Neuronal stem cell (in vitro differentiated cells): ENCODE data around the gene MEGF9.

ENCODE experiments used
- DNase-seq: peaks from one replicate; pipeline ENCODE4 v3.0.0-alpha.2; 2013; ENCODE audit warnings: low spot score
- H2AFZ ChIP-seq: one replicate; pipeline ENCODE4 v1.6.1; 2013; ENCODE audit warnings: mild to moderate bottlenecking, low read length, inconsistent platforms
- H2AK5ac ChIP-seq: 2 replicates; pipeline ENCODE4 v1.6.1; 2013; ENCODE audit warnings: low read depth, mild to moderate bottlenecking, inconsistent platforms, low read length, moderate library complexity, mixed read lengths
- H2BK120ac ChIP-seq: 2 replicates; pipeline ENCODE4 v1.6.1; 2013; ENCODE audit warnings: low read depth, mild to moderate bottlenecking, inconsistent platforms, low read length, moderate library complexity, mixed read lengths
- H2BK12ac ChIP-seq: one replicate; pipeline ENCODE4 v1.6.1; 2013; ENCODE audit warnings: low read length, inconsistent platforms
- H2BK15ac ChIP-seq: 2 replicates; pipeline ENCODE4 v1.6.1; 2013; ENCODE audit warnings: mild to moderate bottlenecking, low read length, inconsistent platforms, mixed read lengths
- H2BK5ac ChIP-seq: one replicate; pipeline ENCODE4 v1.6.1; 2013; ENCODE audit warnings: inconsistent platforms, mild to moderate bottlenecking, low read length, moderate library complexity
- H3K14ac ChIP-seq: one replicate; pipeline ENCODE4 v1.6.1; 2013; ENCODE audit warnings: low read length, inconsistent platforms
- H3K18ac ChIP-seq: 2 replicates; pipeline ENCODE4 v1.6.1; 2013; ENCODE audit warnings: low read length, inconsistent platforms
- H3K23ac ChIP-seq: 2 replicates; pipeline ENCODE4 v1.6.1; 2013; ENCODE audit warnings: low read depth, mild to moderate bottlenecking, mixed read lengths, low read length, inconsistent platforms; ENCODE audit not compliant: poor library complexity
- H3K27ac ChIP-seq: replicated peaks from 3 replicates; pipeline ENCODE4 v1.5.1; 2013; ENCODE audit warnings: low read length, inconsistent platforms
- H3K27me3 ChIP-seq, 3 experiments: 2 replicates each; pipeline ENCODE4 v1.6.1; 2013; ENCODE audit warnings: low read length in 3 of 3, mild to moderate bottlenecking in 2 of 3, inconsistent platforms in 1 of 3, low read depth in 1 of 3, mixed read lengths in 1 of 3, moderate library complexity in 1 of 3; ENCODE audit not compliant: control insufficient read depth in 3 of 3, insufficient read depth in 3 of 3
- H3K36me3 ChIP-seq, 2 donors: replicated peaks in 1 of 2; 2 replicates each; pipeline ENCODE4 v1.6.1; 2013; ENCODE audit warnings: low read length in 2 of 2; ENCODE audit not compliant: control insufficient read depth in 2 of 2, insufficient read depth in 2 of 2
- H3K4ac ChIP-seq: 2 replicates; pipeline ENCODE4 v1.6.1; 2013; ENCODE audit warnings: inconsistent platforms, mild to moderate bottlenecking, low read length, moderate library complexity
- H3K4me1 ChIP-seq, 2 donors: 1 replicate in 1 of 2; 2 replicates in 1 of 2; pipeline ENCODE4 v1.6.1; 2013; ENCODE audit warnings: low read length in 2 of 2, low read depth in 1 of 2; ENCODE audit not compliant: control insufficient read depth in 2 of 2, insufficient read depth in 1 of 2
- H3K4me2 ChIP-seq: one replicate; pipeline ENCODE4 v1.6.1; 2013; ENCODE audit warnings: mild to moderate bottlenecking, low read length, inconsistent platforms; ENCODE audit not compliant: insufficient read depth, poor library complexity, severe bottlenecking
- H3K4me3 ChIP-seq, 2 donors: 2 replicates each; pipeline ENCODE4 v1.5.1; 2013; ENCODE audit warnings: low read length in 2 of 2, mild to moderate bottlenecking in 2 of 2, inconsistent platforms in 1 of 2, moderate library complexity in 1 of 2
- H3K79me1 ChIP-seq: one replicate; pipeline ENCODE4 v1.6.1; 2013; ENCODE audit warnings: low read depth, mild to moderate bottlenecking, inconsistent platforms, low read length, moderate library complexity
- H3K9ac ChIP-seq: one replicate; pipeline ENCODE4 v1.6.1; 2013; ENCODE audit warnings: mild to moderate bottlenecking, low read depth, low read length, inconsistent platforms; ENCODE audit not compliant: poor library complexity
- H3K9me3 ChIP-seq, 2 donors: replicated peaks in 1 of 2; 2 replicates each; pipeline versions ENCODE3 to v1.6.1; 2013; ENCODE audit warnings: low read length in 2 of 2, mild to moderate bottlenecking in 2 of 2, inconsistent platforms in 1 of 2, low read depth in 1 of 2, mixed read lengths in 1 of 2, moderate library complexity in 1 of 2; ENCODE audit not compliant: control insufficient read depth in 2 of 2, insufficient read depth in 1 of 2
- H4K8ac ChIP-seq: one replicate; pipeline ENCODE4 v1.6.1; 2013; ENCODE audit warnings: low read depth, mild to moderate bottlenecking, inconsistent platforms, low read length, moderate library complexity
- H4K91ac ChIP-seq: one replicate; pipeline ENCODE4 v1.6.1; 2013; ENCODE audit warnings: low read length, low read depth, mild to moderate bottlenecking, inconsistent platforms; ENCODE audit not compliant: poor library complexity
- WGBS, 2 donors: extraction: QIAGEN DNeasy Blood & Tissue Kit; methylation state at CpG; one replicate each; pipeline ENCODE4 v1.1.7; 2013; ENCODE audit warnings: missing lambda C conversion rate in 2 of 2, mixed read lengths in 1 of 2; ENCODE audit not compliant: insufficient read length in 2 of 2, insufficient replicate concordance in 1 of 2; ENCODE audit errors: extremely low coverage in 2 of 2; 5-methylcytosine and 5-hydroxymethylcytosine counted together

Gene MEGF9

DNA sequence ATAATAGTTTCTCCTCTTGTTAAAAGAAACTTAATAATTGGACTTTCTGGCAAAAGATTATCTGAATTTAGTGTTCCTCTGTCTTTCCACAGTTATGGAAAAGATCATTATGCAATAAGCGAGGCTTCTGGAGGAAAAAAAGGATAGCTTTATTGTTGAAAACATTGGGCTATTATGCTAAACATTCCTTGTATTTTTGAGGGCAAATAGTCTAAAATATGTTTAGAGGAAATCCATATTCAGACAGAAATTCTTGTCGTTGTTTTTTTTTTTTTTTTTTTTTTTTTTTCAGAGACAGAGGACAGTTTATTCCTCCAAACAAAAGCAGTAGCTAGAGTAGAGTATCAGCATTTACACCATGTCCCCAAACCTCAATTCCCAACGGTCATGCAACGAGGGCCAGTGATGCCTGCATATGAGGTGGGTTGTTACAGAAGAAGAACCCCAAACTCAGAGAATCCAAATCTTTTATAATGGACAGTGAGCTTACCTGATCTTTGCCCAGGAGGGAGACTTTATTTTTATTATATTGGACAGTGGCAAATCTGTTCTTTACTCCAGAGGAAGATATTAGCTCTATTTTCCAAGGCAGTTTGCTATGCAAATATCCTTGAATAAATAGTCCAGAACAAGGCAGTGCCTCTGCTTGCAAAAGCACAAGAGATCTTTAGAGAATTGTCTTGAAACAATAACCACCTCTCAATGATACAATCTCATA, 85.9 kb downstream of the MEGF9 start:
- Histone ChIP-seq H3K4me1 (peaks cover 0 to 2% of the 10 kb centered on the region in 2 donors), H3K9ac (no peak overlapping the region), H3K23ac (no peak overlapping the region), H3K18ac (no peak overlapping the region), H3K36me3 (no peaks in the 10 kb centered on the region), H3K4me3 (no peak overlapping the region), H3K27ac (no peak overlapping the region), H2BK5ac (no peak overlapping the region), H3K79me1 (no peaks in the 10 kb centered on the region), H3K27me3 (no peaks in the 10 kb centered on the region), H3K4me2 (no peak overlapping the region), H3K14ac (no peak overlapping the region), H2AFZ (no peak overlapping the region), H4K8ac (no peak overlapping the region), H4K91ac (no peak overlapping the region), H3K4ac (no peak overlapping the region), H2BK15ac (no peak overlapping the region), H2AK5ac (no peak overlapping the region), H2BK12ac (no peak overlapping the region), H2BK120ac (no peak overlapping the region), H3K9me3 (no peaks in the 10 kb centered on the region)
- WGBS, 2 donors, result no CpG with 5 or more reads among the region's 4 CpGs
- no peak for DNase-seq

DNA sequence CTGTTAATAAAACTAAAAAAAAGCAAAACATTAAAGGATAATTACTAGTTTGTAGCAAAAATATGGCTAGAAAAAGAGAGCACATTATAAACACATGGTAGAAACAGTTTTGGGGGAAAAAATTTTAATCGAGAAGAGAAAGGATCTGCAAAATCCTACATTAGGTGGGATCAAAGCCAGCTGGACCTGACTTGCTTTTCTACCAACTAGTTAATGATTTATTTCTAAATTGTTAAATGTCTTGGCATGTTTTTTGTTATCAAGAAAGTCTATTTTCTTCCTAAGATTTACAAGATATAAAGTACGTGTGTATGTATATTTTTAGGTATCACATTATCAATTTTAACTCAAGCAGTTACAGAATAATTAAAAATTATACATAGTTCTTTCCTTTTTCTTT, 87.2 kb downstream of the MEGF9 start:
- no CpG with 5 or more reads among the region's 2 CpGs for WGBS, 2 donors
- H3K4me2 ChIP-seq, result no peak overlapping the region
- H3K27me3 ChIP-seq, result no peaks in the 10 kb centered on the region
- no peak overlapping the region for H3K27ac ChIP-seq
- H3K79me1 ChIP-seq, result no peaks in the 10 kb centered on the region
- no peak overlapping the region for H3K23ac ChIP-seq
- no peak overlapping the region for H3K18ac ChIP-seq
- no peaks in the 10 kb centered on the region for H3K9me3 ChIP-seq
- H2BK5ac ChIP-seq, result no peak overlapping the region
- no peak overlapping the region for H3K14ac ChIP-seq
- H2AFZ ChIP-seq, result no peak overlapping the region
- H2BK15ac ChIP-seq, result no peak overlapping the region
- no peak overlapping the region for H2AK5ac ChIP-seq
- H3K4ac ChIP-seq, result no peak overlapping the region
- peaks cover 0 to 5% of the 10 kb centered on the region in 2 donors for H3K36me3 ChIP-seq
- peaks cover 2% of the 10 kb centered on the region in 2 donors for H3K4me1 ChIP-seq
- H2BK12ac ChIP-seq, result no peak overlapping the region
- no peak overlapping the region for H4K91ac ChIP-seq
- no peak overlapping the region for H2BK120ac ChIP-seq
- DNase-seq, result no peak
- no peak overlapping the region for H3K9ac ChIP-seq
- no peak overlapping the region for H3K4me3 ChIP-seq
- H4K8ac ChIP-seq, result no peak overlapping the region

DNA sequence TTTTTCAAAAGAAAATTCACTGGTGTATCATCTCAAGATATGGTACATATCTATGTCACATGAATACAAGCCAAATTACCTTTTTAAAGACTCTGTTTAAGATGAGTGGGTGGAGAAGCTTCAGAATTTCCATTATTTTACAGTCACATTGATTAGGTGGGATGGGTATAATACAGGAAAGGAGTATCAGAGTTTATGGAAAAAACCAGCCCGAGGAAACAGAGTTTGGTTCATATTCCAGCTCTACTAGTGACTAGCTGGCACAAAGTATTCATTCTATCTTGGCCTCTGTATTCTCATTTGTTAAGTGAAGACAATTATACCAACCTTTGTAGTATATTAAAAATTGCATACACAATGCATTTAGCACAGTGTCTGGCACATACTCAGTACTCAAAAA, 87.8 kb downstream of the MEGF9 start:
- WGBS, 2 donors, result no CpG with 5 or more reads among the region's 1 CpG
- Histone ChIP-seq H3K23ac (no peak overlapping the region), H3K18ac (no peak overlapping the region), H3K4me3 (no peak overlapping the region), H3K14ac (no peak overlapping the region), H2BK12ac (no peak overlapping the region), H3K79me1 (no peaks in the 10 kb centered on the region), H2BK15ac (no peak overlapping the region), H3K27ac (no peak overlapping the region), H2BK5ac (no peak overlapping the region), H2AK5ac (no peak overlapping the region), H3K4me1 (peaks cover 2 to 4% of the 10 kb centered on the region in 2 donors), H2BK120ac (no peak overlapping the region), H4K8ac (no peak overlapping the region), H3K36me3 (peaks cover 0 to 10% of the 10 kb centered on the region in 2 donors), H4K91ac (no peak overlapping the region), H3K4ac (no peak overlapping the region), H3K9me3 (no peaks in the 10 kb centered on the region), H2AFZ (no peak overlapping the region), H3K9ac (no peak overlapping the region), H3K27me3 (no peaks in the 10 kb centered on the region), H3K4me2 (no peak overlapping the region)
- DNase-seq, result no peak

DNA sequence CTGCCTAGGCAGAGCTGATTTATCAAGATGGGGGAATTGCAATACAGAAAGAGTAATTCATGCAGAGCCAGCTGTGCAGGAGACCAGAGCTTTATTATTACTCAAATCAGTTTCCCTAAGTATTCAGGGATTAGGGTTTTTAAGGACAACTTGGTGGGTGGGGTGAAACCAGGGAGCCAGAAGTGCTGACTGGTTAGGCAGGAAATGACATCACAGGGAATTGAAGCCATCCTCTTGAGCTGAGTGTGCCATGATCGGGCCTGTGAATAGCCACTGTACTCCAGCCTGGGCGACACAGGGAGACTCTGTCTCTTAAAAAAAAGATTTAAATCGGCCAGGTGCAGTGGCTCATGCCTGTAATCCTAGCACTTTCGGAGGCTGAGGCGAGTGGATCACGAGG, 89.0 kb downstream of the MEGF9 start:
- Histone ChIP-seq H4K91ac (no peak overlapping the region), H3K18ac (no peak overlapping the region), H3K9ac (no peak overlapping the region), H2BK12ac (no peak overlapping the region), H2BK15ac (no peak overlapping the region), H3K4ac (no peak overlapping the region), H3K23ac (no peak overlapping the region), H3K4me3 (no peak overlapping the region), H3K4me2 (no peak overlapping the region), H2AK5ac (no peak overlapping the region), H2BK5ac (no peak overlapping the region), H3K9me3 (no peaks in the 10 kb centered on the region), H3K27ac (no peak overlapping the region), H3K27me3 (no peaks in the 10 kb centered on the region), H2AFZ (no peak overlapping the region), H4K8ac (no peak overlapping the region), H3K14ac (peak overlapping the region; percentile 8), H3K79me1 (no peaks in the 10 kb centered on the region), H2BK120ac (no peak overlapping the region), H3K4me1 (peaks cover 2 to 4% of the 10 kb centered on the region in 2 donors), H3K36me3 (peaks cover 1 to 12% of the 10 kb centered on the region in 2 donors)
- no CpG with 5 or more reads among the region's 6 CpGs for WGBS, 2 donors
- DNase-seq, result no peak
